ENCODE results near the gene ABCF1. TPM values are rescaled to one million over a fixed set of nuclear protein-coding genes. Genes with fewer than 3 reads are reported as not detected.

The ABCF1 gene
- total RNA-seq, 1 donor = 37.3 TPM

DNA sequence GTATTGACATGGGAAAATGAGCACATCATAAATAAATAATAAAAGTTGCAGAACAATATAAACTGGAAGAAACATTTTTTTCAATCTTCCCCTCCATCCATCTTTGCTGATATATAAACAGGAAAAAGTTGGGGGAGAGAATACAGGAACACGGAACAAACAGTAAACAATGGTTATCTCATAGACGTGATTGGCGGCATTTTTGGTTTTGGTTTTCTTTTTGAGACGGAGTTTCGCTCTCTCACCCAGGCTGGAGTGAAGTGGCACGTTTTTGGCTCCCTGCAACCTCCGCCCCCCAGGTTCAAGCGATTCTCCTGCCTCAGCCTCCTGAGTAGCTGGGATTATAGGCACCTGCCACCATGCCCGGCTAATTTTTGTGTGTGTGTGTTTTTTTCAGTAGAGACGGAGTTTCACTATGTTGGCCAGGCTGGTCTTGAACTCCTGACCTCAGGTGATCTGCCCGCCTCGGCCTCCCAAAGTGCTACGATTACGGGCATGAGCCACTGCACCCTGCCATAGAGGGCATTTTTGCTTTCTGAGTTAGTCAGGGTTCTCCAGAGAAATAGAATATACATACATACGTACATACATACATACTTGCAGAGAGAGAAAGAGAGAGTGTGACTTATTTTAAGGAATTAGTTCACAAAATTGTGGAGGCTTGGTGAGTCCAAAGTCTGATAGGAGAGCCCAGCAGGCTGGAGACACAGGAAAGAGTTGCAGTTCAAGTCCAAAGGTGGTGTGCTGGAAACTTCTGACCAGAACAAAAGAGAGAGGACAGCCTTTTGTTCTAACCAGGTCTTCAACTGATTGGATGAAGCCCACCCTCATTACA, 37.6 kb upstream of the ABCF1 start:
- no peaks in the 10 kb centered on the region for H3K9me3 ChIP-seq (ENCODE audit: low read depth, low read length)
- no peaks in the 10 kb centered on the region for H3K27me3 ChIP-seq (ENCODE audit: insufficient read depth, low read length)
- H4K20me1 ChIP-seq (ENCODE audit: insufficient read depth, low read length) = no peaks in the 10 kb centered on the region
- no peaks in the 10 kb centered on the region for H3K4me1 ChIP-seq (ENCODE audit: insufficient read depth, low read length)
- no peaks in the 10 kb centered on the region for H3K36me3 ChIP-seq (ENCODE audit: insufficient read depth, low read length)
- no peak for TF ChIP-seq CTCF (IDR thresholded peaks at IDR 0.05; ENCODE audit: extremely low read depth, low read depth, low read length)
- no peak overlapping the region for H3K27ac ChIP-seq (ENCODE audit: low read depth, low read length)
- H3K4me3 ChIP-seq (ENCODE audit: insufficient read depth, low read length) = no peak overlapping the region
- no peak overlapping the region for H3K4me2 ChIP-seq (ENCODE audit: insufficient read depth, low read length)
- no peak for DNase-seq (ENCODE audit: insufficient read length, low spot score, missing footprints)
- H3K79me2 ChIP-seq (ENCODE audit: insufficient read depth, low read length) = no peaks in the 10 kb centered on the region
- H2AFZ ChIP-seq (ENCODE audit: low read length) = no peak overlapping the region

DNA sequence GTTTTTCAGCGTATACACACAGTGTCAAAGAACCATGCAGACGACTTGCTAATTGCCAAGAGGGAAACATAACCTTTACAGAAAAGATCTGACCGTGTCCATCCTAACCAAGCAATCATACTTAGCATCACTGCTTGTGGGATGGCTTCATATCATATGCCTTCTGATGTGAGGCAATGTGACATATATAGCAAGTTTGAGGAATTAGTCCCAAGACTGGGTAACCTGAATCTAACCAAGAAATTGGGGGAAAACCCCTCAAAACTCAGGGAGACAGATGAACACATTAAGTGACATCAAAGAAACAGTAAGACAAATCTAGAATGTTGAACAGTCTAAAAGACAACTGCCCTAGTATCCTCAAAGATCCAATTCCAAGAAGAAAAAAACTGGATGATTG, 33.3 kb upstream of the ABCF1 start:
- no peak overlapping the region for H3K4me3 ChIP-seq (ENCODE audit: insufficient read depth, low read length)
- no peaks in the 10 kb centered on the region for H3K27me3 ChIP-seq (ENCODE audit: insufficient read depth, low read length)
- H3K27ac ChIP-seq (ENCODE audit: low read depth, low read length) = no peak overlapping the region
- H3K4me1 ChIP-seq (ENCODE audit: insufficient read depth, low read length) = no peaks in the 10 kb centered on the region
- H3K9me3 ChIP-seq (ENCODE audit: low read depth, low read length) = no peaks in the 10 kb centered on the region
- H3K36me3 ChIP-seq (ENCODE audit: insufficient read depth, low read length) = no peaks in the 10 kb centered on the region
- H2AFZ ChIP-seq (ENCODE audit: low read length) = no peak overlapping the region
- no peak for TF ChIP-seq CTCF (IDR thresholded peaks at IDR 0.05; ENCODE audit: extremely low read depth, low read depth, low read length)
- H4K20me1 ChIP-seq (ENCODE audit: insufficient read depth, low read length) = no peaks in the 10 kb centered on the region
- no peak overlapping the region for H3K4me2 ChIP-seq (ENCODE audit: insufficient read depth, low read length)
- no peak for DNase-seq (ENCODE audit: insufficient read length, low spot score, missing footprints)
- H3K79me2 ChIP-seq (ENCODE audit: insufficient read depth, low read length) = no peaks in the 10 kb centered on the region

GRCh38 chr6:30541515-30542403, 29.5 kb upstream of the ABCF1 start:
- peak overlapping the region; percentile 53 for H3K4me3 ChIP-seq (ENCODE audit: insufficient read depth, low read length)
- peak overlapping the region; percentile 91 for H3K4me2 ChIP-seq (ENCODE audit: insufficient read depth, low read length)
- H3K4me1 ChIP-seq (ENCODE audit: insufficient read depth, low read length) = peaks cover 4% of the 10 kb centered on the region
- peak; percentile 84 for DNase-seq (ENCODE audit: insufficient read length, low spot score, missing footprints)
- H4K20me1 ChIP-seq (ENCODE audit: insufficient read depth, low read length) = no peaks in the 10 kb centered on the region
- peaks cover 11% of the 10 kb centered on the region for H3K36me3 ChIP-seq (ENCODE audit: insufficient read depth, low read length)
- H3K9me3 ChIP-seq (ENCODE audit: low read depth, low read length) = no peaks in the 10 kb centered on the region
- H2AFZ ChIP-seq (ENCODE audit: low read length) = peak overlapping the region; percentile 21
- H3K27me3 ChIP-seq (ENCODE audit: insufficient read depth, low read length) = no peaks in the 10 kb centered on the region
- TF ChIP-seq CTCF (IDR thresholded peaks at IDR 0.05; ENCODE audit: extremely low read depth, low read depth, low read length) = peak; percentile 100
- no peak overlapping the region for H3K27ac ChIP-seq (ENCODE audit: low read depth, low read length)
- H3K79me2 ChIP-seq (ENCODE audit: insufficient read depth, low read length) = no peaks in the 10 kb centered on the region

GRCh38 chr6:30542404-30542725, 28.9 kb upstream of the ABCF1 start:
- Histone ChIP-seq H3K4me1 (ENCODE audit: insufficient read depth, low read length) (peaks cover 4% of the 10 kb centered on the region), H3K4me2 (ENCODE audit: insufficient read depth, low read length) (peak overlapping the region; percentile 91), H3K36me3 (ENCODE audit: insufficient read depth, low read length) (peaks cover 14% of the 10 kb centered on the region), H3K4me3 (ENCODE audit: insufficient read depth, low read length) (no peak overlapping the region), H2AFZ (ENCODE audit: low read length) (no peak overlapping the region), H3K79me2 (ENCODE audit: insufficient read depth, low read length) (no peaks in the 10 kb centered on the region), H3K27me3 (ENCODE audit: insufficient read depth, low read length) (no peaks in the 10 kb centered on the region), H3K27ac (ENCODE audit: low read depth, low read length) (no peak overlapping the region), H3K9me3 (ENCODE audit: low read depth, low read length) (no peaks in the 10 kb centered on the region), H4K20me1 (ENCODE audit: insufficient read depth, low read length) (no peaks in the 10 kb centered on the region)
- no peak for TF ChIP-seq CTCF (IDR thresholded peaks at IDR 0.05; ENCODE audit: extremely low read depth, low read depth, low read length)
- DNase-seq (ENCODE audit: insufficient read length, low spot score, missing footprints) = no peak
